ENCODE measurements around the gene OR51E2.
"Not testable (repeated sequence)": the region's sequence is repeated elsewhere in the genome, so short reads cannot be mapped to it uniquely, and the experiment has no call there.

OR51E2 gene

GRCh38 chr11:4697585-4697984 is at the start of gene OR51E2:
Gene OR51E2 (minus strand): TSS chr11:4697853. CDS start chr11:4682711, 15,142 bp downstream.
- TF ChIP-seq, protein P1, sequence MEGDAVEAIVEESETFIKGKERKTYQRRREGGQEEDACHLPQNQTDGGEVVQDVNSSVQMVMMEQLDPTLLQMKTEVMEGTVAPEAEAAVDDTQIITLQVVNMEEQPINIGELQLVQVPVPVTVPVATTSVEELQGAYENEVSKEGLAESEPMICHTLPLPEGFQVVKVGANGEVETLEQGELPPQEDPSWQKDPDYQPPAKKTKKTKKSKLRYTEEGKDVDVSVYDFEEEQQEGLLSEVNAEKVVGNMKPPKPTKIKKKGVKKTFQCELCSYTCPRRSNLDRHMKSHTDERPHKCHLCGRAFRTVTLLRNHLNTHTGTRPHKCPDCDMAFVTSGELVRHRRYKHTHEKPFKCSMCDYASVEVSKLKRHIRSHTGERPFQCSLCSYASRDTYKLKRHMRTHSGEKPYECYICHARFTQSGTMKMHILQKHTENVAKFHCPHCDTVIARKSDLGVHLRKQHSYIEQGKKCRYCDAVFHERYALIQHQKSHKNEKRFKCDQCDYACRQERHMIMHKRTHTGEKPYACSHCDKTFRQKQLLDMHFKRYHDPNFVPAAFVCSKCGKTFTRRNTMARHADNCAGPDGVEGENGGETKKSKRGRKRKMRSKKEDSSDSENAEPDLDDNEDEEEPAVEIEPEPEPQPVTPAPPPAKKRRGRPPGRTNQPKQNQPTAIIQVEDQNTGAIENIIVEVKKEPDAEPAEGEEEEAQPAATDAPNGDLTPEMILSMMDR (IDR thresholded peaks at IDR 0.05; ENCODE audit: insufficient read depth, low read length, missing control alignments), result no peak
- no peak within 1 kb of the TSS for H3K4me3 ChIP-seq (ENCODE audit: low read depth, low read length)
- DNase-seq (ENCODE audit: low read depth, low spot score), result peak; percentile 58
- POLR2A ChIA-PET, result no interaction called here
- CTCF ChIA-PET, result interaction anchor here (1.0 to 2.8 kb wide), 3 partner anchors 15 to 61 kb away, joined by 3 to 12 read pairs (median 3); partner anchors contain the start of gene OR51D1

DNA sequence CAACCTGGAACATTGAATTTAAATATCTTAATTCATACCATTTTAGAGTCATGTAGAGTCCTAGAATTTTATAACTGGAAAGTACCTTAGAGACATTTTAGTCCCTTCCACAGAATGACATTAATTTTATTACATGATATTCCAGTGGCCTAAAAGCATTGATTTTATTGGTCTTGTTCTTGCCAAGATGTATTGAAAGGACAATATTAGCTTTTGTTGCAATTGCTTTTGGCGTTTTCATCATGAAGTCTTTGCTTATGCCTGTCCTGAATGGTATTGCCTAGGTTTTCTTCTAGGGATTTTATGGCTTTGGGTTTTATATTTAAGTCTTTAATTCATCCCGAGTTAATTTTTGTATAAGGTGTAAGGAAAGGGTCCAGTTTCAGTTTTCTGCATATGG is 43.1 kb upstream of the OR51E2 start:
- TF ChIP-seq, protein P1 (IDR thresholded peaks at IDR 0.05; ENCODE audit: insufficient read depth, low read length, missing control alignments), result no peak
- ChIA-PET POLR2A (no interaction called here), CTCF (no interaction called here)
- no peak overlapping the region for H3K4me3 ChIP-seq (ENCODE audit: low read depth, low read length)
- no peak for DNase-seq (ENCODE audit: low read depth, low spot score)

- CTCF ChIA-PET, result no interaction called here
- no peak overlapping the region for H3K4me3 ChIP-seq (ENCODE audit: low read depth, low read length)
- DNase-seq (ENCODE audit: low read depth, low spot score), result no peak
- POLR2A ChIA-PET, result no interaction called here
- TF ChIP-seq, protein P1 (IDR thresholded peaks at IDR 0.05; ENCODE audit: insufficient read depth, low read length, missing control alignments), result no peak
These were observed 29.5 kb upstream of the OR51E2 start for GRCh38 chr11:4727171-4727570.

DNA sequence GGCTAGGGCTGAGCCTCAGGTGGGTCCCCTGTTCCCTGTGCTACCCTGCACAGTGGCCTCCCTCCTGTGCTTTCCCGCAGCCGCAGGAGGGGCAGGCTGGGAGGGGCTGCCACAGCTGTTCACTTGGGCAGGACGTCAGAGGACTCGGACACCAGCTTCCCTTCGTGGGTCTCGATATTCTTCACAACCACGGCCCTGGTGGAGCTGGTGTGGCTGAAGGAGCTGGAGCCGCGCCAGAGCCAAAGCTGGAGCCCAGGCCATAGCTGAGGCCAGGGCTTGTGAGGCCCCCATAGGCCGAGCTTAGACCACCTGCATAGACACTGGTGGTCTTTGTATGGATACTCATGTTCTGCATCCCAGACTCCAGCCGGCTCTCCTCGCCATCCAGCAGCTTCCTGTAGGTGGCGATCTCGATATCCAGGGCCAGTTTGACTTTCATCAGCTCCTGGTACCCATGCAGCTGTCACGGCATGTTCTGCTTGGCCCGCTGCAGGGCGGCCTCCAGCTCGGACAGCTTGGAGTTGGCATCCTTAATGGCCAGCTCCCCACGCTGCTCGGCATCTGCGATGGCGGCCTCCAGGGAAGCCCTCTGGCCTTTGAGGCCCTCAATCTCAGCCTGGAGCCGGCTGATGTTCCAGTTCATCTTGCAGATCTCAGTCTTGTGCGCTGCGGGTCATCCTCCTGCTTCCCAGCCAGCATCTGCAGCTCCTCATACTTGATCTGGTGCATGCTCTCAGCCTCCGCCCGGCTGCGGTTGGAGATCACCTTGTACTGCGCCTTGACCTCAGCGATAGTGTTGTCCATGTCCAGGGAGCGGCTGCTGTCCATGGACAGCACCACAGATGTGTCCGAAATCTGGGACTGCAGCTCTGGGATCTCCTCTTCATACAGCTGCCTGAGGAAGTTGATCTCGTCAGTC is 25.2 kb upstream of the OR51E2 start:
- CTCF ChIA-PET; DNase-seq (ENCODE audit: low read depth, low spot score); H3K4me3 ChIP-seq (ENCODE audit: low read depth, low read length); POLR2A ChIA-PET: not testable (repeated sequence)

- H3K4me3 ChIP-seq (ENCODE audit: low read depth, low read length), result no peak overlapping the region
- no peak for DNase-seq (ENCODE audit: low read depth, low spot score)
- TF ChIP-seq, protein P1 (IDR thresholded peaks at IDR 0.05; ENCODE audit: insufficient read depth, low read length, missing control alignments), result no peak
- POLR2A ChIA-PET, result no interaction called here
- CTCF ChIA-PET, result no interaction called here
These were observed 16.6 kb upstream of the OR51E2 start for GRCh38 chr11:4714300-4714699.

DNA sequence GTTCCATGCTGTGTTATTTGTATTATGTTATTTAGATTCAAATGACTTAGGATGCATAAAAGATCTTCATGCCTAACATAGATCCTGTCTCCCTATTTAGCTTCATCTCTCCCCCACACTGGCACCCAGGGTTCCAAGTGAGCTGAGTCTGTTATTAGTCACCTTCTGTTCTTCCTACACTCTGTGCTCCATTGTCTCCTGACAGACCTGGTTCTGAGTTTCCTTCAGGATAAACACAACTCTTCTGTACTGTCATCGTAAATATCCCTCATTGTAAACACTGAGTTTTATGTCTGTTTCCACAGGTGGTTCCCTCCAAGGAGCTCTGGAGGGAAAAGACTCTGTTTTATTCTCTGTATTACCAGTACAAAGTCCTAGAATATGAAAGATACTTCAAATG is 15.6 kb upstream of the OR51E2 start:
- ChIA-PET POLR2A (no interaction called here), CTCF (no interaction called here)
- DNase-seq (ENCODE audit: low read depth, low spot score), result no peak
- H3K4me3 ChIP-seq (ENCODE audit: low read depth, low read length), result no peak overlapping the region
- TF ChIP-seq, protein P1 (IDR thresholded peaks at IDR 0.05; ENCODE audit: insufficient read depth, low read length, missing control alignments), result no peak
